A204.1 (cell line): ENCODE measurements around the gene ERMP1.
"Not testable (repeated sequence)": the region's sequence is repeated elsewhere in the genome, so short reads cannot be mapped to it uniquely, and the experiment has no call there.

ENCODE experiments used
- FAIRE-seq: peaks from 2 replicates; lab custom pipeline; 2012; peaks lifted over from hg19 to GRCh38; lab: Jason Lieb, UNC

The ERMP1 gene

DNA sequence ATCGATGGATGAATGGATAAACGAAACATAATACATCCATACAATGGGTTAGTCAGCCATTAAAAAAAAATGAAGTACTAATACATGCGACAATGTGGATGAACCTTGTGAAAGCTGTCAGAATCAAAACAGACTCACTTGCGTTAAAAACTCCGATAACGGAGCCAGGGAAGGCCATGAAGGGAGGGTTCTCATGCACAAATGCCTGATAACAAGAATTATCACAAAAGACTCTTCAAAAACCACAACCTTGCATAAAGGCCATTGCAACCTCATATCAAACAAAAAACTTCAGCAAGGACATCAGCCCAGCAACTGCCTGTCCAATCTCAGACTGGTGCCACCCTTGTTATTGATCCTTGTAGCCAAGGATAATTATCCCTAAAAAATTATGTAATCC is 13.7 kb downstream of the ERMP1 start:
- no peak for FAIRE-seq

DNA sequence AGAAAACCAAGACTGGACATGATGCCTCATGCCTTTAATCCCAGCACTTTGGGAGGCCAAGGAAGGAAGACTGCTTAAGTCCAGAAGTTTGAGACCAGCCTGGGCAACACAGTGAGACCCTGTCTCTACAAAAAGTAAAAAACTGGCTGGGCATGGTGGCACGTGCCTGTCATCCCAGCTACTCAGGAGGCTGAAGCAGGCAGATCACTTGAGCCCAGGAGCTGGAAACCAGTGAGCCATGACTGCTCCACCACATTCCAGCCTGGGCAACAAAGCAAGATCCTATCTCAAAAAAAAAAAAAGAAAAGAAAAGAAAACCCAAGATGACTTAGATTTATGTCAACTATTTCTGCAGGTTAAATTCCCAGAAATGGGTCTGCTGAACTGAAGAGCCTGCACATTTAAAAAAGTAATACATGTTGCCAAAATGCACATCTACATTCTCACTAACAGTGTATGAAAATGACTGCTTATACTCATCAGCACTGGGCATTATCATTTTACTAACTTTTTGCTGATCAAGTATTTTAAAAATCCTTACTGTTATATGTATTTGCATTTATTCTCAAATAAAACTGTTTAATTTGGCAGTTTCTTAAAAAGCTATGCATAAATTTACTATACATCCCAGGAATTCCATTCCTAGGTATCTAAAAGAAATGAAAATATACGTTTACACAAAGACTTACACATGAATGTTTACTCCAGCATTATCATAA is 14.3 kb downstream of the ERMP1 start:
- FAIRE-seq, result no peak

DNA sequence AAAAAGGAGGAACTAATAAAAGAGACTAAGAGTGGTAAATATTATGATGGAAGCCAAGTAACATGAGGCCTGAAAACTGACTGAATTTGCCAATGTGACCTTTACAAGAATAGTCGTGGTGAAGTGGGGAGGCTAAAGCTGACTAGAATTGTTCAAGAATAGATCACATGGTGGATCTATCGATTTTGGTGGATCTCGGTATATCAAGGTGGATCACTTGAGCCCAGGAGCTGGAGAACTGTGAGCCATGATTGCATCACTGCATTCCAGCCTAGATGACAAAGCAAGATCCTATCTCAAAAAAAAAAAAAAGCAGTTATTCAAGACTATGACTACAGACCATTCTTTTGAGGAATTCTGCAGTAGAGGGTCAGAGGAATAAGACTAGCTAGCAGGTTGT is 15.1 kb downstream of the ERMP1 start:
- no peak for FAIRE-seq

DNA sequence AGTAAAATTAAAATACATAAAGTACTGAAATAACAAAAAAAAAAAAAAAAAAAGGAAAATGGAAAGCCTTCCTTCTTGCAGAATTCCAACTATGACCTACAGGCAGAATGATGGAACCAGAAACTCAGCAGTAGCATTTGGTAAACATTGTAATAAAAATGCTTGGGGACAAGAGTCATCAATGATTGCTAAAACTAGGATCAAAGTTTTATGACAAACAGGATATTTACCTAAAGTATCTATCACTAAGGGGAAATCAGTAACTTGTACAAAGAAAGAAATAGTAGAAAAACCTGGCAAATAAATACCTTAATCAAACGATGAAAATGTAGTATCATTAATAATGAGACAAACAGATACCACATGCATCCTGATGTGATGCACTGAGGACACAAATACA is 17.5 kb downstream of the ERMP1 start:
- no peak for FAIRE-seq

DNA sequence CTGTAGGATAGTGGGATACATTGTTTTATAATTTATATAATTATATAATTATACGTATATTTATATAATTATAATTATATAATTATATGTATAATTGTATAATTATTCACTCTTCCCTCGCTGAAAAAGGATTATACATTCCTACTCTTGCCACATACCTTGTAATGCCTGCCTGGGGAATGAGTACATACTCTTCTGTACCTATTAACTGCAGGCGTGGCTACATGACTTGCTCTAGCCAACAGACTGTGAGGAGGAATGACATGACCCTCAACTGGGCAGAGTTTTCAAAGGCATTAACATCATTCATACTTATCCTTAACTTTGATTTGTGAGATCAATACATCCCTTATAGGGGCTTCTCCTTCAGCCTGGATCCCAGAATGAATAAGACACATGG is 19.1 kb downstream of the ERMP1 start:
- FAIRE-seq, result no peak

DNA sequence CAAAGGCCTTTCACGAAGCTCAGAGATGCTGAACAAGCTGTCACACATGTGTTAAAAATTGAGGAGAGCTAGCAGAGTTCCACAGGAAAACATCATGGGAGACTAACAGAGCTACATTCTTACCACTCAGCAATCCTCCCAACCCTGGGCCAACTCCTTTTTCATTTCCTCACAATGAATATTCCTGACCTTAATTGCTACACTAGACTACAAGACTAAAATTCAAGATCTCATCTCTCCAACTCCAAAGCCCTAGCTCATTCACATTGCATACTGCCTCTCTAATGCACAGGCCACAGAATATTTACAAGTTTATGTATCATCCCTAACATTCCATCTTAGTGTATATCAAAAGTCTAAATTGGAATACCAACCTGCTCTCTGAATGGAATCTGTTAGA is 21.2 kb downstream of the ERMP1 start:
- FAIRE-seq, result no peak

DNA sequence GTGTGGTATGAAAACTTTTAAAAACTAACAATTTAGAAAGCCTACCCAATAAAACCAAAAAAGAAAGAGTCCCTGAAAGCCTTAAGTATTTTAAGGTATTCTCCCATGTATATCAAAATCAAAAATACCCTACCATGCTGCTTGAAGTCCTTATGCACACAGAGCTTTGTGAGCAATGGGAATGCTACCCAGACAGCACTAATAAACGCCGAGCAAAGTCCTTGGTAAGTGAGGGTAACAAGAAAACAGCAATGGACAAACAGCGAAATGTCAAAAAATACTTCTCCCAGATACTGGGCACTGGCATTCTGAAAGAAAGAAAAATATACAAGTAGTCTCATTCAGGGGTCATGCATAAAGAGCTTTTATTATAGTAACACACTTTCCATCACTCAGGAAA is 27.4 kb downstream of the ERMP1 start:
- FAIRE-seq, result no peak

DNA sequence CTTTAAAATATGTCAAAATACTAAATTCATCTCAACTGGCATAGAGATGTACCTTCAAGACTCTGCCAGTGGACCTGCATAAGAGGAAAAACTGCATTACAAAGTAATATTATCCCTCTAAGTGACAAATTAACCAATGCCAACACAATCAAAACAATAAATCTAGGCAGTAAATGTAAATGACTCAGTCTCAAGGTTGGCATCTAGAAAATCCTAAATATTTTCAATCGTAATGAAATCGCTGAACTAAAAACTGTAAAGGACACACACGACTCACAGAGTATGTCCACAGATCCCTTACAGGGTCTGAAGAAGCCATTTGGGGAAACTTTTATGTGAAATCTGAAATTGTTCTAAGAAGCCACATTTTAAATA is 31.2 kb downstream of the ERMP1 start:
- no peak for FAIRE-seq

DNA sequence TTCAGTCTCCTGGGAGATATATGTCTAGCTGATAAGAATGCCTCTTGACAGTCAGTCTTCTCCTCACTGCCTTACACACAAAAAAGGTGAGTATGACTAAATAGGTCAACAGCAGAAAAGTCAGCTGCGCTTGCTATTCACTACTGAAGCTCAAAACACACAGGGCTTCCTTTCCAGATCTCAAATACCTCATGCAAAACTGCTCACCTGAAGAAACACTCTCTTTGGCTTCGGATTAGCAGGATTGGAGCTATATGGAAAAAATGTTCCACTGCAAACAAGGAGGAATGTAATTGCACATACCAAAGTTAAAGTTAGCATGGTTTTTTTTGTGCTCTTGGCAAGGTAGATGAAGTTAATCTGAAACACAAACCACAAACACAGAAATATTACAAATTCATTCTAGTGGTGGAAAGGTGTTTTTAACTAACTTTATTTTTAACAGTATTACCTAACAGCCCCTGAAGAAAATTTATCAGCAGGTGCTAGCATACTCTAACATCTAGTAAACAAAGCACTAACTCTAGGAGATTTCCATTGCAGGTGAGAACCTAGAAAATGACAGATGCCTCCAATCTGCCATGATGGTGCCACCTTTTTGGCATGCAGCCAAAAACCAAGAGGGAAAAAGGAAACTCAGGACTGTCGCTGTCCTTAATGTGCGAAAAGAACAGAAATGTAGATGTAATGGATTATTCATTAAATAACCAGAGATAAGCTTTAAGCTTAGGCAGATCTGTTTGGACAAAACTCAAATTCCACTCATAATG is 31.8 kb downstream of the ERMP1 start:
- FAIRE-seq, result no peak

DNA sequence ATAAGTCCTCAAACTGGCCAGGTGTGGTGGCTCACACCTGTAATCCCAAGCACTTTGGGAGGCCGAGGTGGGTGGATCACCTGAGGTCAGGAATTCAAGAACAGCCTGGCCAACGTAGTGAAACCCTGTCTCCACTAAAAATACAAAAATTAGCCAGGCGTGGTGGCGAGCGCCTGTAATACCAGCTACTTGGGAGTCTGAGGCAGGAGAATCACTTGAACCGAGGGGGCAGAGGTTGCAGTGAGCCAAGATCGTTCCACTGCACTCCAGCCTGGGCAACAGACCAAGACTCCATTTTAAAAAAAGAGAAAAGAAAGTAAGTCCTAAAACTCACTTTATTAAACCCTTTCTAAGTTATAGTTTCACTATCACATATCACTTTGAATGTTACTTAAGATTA is 32.5 kb downstream of the ERMP1 start:
- not testable (repeated sequence) for FAIRE-seq

DNA sequence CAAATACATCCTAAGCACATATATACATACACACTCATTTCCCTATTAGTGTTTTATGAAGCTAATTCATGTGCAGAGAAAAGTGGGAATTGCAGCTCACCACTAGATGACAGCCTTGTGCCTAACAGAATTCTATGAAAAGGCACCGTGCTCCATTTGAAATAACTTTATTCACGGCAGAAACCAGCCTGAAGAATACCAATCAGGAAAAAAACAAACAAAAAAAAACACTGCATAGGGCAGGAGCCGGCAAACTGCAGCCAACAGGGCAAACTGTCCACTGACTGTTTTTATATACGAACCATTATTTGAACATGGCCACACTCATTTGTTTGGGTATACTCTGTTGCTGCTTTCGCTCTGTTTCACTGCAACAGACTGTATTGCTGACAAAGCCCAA is 33.6 kb downstream of the ERMP1 start:
- peak; percentile 87 for FAIRE-seq

DNA sequence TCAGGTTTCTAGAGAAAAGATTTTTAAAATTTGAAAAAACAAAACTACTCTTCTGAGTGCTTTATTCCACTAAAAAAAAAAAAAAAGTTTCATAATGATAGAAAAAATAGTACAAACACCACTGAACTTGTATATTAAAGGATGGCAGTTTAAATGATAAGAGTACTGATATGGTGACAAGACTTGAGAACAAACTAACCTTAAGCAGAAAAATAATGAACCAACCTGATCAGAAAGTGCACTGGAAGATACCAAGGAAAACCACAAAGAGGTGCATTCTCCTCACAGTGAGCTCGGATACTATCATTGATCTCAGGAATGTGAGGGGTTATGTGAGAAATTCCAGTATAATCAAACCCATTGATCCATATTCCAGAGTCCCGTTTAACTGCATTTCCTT is 34.3 kb downstream of the ERMP1 start:
- FAIRE-seq, result no peak

DNA sequence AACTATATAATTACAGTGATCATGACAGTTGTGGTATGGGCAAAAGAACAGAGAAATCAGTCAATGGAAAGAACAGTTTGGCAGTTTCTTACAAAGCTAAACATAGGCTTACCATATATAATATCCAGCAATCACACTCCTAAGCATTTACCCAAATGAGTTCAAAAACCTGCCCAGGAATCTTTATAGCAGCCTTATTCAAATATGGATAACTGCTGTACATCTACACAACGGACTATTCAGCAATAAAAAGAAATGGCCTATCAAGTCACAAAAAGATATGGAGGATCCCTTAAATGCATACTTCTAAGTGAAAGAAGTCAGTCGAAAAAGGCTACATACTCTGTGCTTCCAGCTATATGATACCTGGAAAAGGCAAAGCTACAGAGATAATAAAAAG is 36.6 kb downstream of the ERMP1 start:
- FAIRE-seq, result no peak

DNA sequence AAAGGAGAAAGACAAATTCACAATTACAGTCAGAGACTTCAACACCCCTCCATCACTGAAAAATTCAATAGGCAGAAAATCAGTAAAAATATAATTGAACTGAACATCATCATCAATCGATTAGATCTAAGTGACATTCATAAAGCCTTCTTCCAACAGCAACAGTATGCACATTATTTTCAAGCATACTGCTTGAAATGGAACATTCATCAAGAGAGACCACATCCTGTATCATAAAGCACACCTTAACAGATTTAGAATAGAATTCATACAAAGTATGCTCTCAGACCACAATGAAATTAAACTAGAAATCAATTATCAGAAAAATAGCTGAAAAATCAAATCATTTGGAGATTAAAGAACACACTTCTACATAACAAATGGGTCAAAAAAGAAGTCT is 39.1 kb downstream of the ERMP1 start:
- no peak for FAIRE-seq

DNA sequence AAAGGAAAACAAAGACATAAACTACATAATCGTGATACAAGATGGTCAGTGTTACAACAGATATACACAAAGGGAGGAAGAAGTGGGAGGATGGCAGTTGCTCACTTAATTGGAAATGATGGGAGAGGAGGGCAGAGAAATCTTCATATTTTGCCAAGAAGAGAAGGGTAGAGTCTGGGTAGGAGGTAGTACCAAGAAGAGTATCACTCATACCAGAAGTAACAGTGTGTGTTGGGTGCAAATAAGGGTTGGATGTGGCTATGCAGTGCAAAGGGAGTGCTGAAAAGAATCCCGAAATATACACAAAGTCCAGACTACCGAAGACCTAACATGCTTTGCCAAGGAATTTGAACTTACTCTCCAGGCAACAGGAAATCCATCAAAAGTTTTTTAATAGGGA is 41.0 kb downstream of the ERMP1 start:
- no peak for FAIRE-seq

DNA sequence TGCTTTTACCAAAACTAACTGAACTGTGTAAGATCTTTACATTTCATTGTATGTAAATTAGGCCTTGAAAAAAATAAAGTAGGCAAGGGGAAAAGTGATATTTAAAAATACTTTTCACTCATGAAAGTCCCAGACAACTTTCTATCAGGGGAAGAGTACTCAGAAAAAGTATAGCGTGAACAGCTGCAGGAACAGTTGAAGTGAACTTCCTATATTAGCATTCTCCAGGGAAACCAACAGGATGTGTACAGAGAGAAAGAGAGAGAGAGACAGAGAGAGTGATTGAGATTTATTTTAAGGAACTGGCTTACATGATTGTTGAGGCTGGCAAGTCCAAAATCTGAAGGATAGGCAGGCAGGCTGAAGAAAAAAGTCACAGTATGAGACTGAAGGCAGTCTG is 42.0 kb downstream of the ERMP1 start:
- no peak for FAIRE-seq

DNA sequence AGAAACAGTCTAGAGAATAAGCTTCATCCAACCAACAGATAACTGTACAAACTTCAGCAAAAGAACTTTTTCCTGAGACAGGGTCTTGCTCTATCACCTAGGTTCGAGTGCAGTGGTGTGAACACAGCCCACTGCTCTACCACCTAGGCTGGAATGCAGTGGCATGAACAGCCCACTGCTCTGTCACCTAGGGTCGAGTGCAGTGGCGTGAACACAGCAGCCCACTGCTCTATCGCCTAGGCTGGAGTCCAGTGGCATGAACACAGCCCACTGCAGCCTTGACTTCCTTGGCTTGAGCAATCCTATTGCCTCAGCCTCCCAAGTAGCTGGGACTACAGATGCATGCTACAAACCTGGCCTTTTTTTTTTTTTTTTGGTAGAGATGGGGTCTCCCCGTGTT is 43.4 kb downstream of the ERMP1 start:
- no peak for FAIRE-seq

DNA sequence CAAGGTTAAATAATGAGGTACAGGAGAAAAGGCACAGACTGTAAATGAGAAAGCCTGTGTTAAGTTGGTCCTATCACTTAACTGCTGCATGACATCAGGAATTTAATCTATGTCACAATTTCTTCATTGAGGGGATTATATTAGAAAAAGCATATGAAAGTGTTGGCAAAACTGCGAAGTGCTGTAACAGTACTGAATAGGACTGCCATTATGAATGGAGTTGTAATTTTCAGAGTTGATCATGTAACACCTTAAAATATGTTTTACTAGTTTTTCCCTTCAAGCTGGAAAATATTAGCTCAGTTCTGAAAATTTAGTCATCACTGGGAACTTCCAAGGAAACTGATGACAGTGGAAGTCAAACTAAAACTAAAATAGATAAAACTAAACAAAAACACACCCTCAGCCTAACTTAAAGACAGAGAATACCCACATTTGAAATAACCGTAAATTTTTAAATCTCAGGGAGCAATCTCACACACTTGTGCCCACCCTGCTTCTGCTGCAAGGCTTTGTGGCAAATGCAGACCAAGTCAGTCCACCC is 45.1 kb downstream of the ERMP1 start:
- FAIRE-seq, result no peak

DNA sequence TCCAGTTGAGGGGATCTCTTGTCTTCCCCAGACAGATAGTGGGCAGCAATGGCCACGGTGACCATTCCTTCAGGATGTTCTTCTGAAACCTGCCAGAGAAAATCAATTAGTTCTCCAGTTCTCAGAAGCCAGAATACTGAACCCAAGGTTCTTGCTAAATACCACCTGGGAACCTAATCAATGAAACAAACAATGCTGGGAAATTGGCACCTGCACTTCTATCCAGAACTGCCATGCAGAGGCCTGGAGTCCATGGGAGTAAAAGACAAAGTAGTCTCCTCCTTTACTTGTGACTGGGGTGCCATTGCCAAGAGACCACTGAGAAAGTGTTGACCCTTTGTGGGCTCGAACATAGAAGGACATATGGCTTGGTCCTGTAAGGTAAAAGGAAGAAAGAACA is 45.7 kb downstream of the ERMP1 start:
- FAIRE-seq, result no peak

DNA sequence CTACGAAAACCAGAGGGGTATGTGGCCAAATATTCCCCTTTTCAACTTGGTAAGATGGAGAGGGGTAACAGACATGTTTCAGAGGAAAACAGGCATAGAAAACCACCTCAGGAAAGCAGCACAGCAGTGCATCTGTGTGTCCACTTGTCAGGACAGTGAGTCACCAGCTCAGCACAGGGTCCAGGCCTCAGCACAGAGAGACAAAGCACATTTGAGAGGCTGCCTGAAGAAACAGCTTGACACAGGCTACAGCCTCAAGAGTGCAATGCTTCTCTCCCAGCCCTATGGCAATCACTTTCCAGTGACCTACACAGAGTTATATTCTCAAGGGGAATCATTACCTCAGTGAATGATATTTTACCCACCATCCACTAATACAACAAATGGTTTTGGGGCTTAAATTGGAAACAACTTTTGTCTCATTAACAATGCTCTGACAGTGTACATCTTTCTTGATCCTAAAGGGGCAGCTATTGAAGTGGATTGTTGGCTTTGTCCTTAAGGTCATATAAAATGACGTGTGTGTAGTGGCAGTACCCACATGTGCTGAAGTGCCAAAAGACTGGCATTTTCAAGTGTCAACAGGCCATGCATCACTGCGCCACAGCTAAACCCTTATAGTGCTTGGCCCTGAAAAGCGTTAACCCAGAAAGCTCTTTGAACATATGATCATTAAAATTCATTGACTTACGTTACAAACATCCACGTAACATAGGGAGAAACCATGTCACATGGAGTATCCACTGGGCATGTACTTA is 46.4 kb downstream of the ERMP1 start:
- no peak for FAIRE-seq

DNA sequence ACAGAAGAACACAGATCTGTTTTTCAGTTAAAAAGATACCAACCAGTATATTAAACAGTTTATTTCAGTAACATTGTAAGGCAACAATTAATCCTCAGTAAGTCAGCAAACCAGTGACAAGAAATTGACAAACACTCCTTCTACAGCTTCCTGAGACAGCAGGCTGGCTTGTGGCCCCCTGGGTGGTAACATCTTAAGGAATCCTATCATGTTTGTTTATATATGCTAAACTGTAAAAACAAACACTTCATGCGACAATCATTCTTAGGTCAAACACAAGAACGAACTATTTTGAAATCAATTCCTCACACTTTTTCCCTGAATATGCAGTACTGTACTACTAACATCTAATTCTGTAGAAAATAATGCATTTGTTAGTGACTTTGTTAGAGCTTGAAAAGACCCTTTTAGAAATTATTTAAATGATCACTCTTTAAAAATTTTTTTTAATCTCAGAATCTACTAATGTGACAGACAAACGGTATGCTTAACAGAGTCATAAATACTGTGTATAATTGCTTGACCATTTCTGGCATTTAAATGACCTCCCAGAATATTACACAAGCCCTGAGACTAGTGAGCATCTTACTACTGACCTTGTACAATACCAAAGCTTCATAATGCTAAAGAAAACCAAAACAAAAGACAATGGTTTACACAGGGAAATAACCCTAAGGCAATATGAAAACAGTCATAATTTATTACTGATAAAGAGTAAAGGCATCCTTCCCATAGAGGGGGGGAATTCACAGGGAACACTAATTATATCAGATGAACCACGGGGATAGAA is 48.2 kb downstream of the ERMP1 start:
- no peak for FAIRE-seq

DNA sequence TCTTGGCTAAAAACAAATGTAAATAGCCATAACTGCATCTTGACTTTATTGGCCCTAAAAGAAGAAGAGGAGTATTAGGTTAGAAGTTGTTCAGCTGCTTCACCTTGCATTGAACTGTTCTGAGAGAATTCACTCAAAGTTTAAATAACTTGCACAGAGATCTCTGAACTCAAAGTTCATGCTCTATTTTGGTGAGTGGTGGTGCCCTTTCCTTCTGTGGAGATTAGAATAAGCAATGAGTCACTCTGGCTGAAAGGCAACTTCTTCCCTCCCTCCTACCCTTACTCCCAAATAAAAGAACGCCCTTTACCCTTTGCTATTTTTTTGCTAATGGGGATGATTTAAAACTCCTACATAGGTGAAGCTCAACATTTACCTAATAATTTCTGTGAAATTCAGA is 48.9 kb downstream of the ERMP1 start:
- no peak for FAIRE-seq
